Nephron progenitor cell (in vitro differentiated cells): ENCODE results near the gene TIMMDC1.

Experiments used
- DNase-seq: peaks from one replicate; pipeline ENCODE4 v3.0.0; 2021
- H3K27ac Mint-ChIP-seq: 2 replicates; pipeline ENCODE4 v1.8.0; 2021; ENCODE audit warnings: mild to moderate bottlenecking, moderate library complexity, mixed read lengths
- H3K27me3 Mint-ChIP-seq: 2 replicates; pipeline ENCODE4 v1.8.0; 2021; ENCODE audit warnings: mild to moderate bottlenecking, low read depth, mixed read lengths; ENCODE audit not compliant: poor library complexity
- H3K36me3 Mint-ChIP-seq: 2 replicates; pipeline ENCODE4 v1.8.0; 2021; ENCODE audit warnings: low read depth, mixed read lengths
- H3K4me1 Mint-ChIP-seq: 2 replicates; pipeline ENCODE4 v1.8.0; 2021; ENCODE audit warnings: mixed read lengths
- H3K4me3 Mint-ChIP-seq: 2 replicates; pipeline ENCODE4 v1.8.0; 2021; ENCODE audit warnings: mild to moderate bottlenecking, moderate library complexity, mixed read lengths
- H3K9me3 Mint-ChIP-seq: 2 replicates; pipeline ENCODE4 v1.8.0; 2021; ENCODE audit warnings: mild to moderate bottlenecking, moderate library complexity, mixed read lengths
- TF ChIP-seq, protein P1 (sequence below): fragments of 200-600 bp; sonication (generic); IDR thresholded peaks from 2 replicates; pipeline ENCODE4 v1.5.0; 2021; ENCODE audit warnings: antibody characterized with exemption

The TIMMDC1 gene

DNA sequence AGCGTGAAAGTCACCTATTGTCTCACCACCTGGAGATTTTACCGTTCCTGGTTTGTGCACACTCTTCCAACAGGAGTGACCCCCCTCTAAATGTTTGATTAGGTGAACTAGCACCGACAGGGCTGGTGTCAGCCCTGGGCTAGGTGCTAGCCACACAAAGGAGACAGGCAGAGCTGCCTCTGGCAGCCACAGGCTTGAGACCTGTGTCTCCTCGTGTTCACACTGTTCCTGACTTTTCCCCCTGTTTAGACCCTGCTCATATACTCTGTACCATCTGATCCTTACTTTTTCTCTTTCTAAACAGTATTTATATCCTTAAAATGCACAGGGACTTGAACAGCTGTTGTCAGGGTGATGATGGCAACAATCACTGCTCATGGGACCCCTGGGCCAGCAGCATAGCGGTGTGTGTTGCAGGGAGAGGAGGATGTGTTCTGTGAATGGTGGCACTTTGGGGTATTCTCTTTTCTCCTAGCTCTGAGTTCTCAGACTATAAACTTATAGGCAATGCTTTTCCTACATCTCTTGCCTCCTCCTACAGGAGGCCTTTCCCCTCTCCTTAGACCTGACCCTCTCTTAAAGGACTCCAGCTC, 55.6 kb downstream of the TIMMDC1 start:
- Mint-ChIP-seq H3K4me3 (no peak overlapping the region), H3K27ac (no peak overlapping the region), H3K27me3 (peaks cover 7% of the 10 kb centered on the region), H3K4me1 (peaks cover 5% of the 10 kb centered on the region), H3K9me3 (no peaks in the 10 kb centered on the region), H3K36me3 (no peaks in the 10 kb centered on the region)
- no peak for DNase-seq
- TF ChIP-seq, protein P1, sequence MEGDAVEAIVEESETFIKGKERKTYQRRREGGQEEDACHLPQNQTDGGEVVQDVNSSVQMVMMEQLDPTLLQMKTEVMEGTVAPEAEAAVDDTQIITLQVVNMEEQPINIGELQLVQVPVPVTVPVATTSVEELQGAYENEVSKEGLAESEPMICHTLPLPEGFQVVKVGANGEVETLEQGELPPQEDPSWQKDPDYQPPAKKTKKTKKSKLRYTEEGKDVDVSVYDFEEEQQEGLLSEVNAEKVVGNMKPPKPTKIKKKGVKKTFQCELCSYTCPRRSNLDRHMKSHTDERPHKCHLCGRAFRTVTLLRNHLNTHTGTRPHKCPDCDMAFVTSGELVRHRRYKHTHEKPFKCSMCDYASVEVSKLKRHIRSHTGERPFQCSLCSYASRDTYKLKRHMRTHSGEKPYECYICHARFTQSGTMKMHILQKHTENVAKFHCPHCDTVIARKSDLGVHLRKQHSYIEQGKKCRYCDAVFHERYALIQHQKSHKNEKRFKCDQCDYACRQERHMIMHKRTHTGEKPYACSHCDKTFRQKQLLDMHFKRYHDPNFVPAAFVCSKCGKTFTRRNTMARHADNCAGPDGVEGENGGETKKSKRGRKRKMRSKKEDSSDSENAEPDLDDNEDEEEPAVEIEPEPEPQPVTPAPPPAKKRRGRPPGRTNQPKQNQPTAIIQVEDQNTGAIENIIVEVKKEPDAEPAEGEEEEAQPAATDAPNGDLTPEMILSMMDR, result no peak

DNA sequence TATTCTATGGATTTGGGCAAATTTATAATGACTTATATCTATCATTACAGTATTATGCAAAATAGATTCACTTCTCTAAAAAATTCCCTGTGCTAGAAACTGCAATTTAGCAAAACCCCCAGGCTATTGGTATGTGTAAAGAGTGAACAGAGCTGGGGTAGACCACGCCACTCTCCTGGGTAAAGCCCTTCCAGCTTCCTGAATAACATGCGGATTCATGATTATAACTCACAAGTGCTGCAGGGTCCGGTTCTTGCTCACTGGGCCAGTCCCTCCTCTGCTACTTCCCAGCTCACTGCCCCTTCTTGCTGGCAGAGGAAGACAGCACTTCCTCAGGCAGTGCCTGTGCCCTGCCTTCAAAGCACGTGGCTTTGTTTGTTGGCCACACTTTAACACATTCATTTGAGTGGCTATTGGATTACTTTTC, 57.0 kb downstream of the TIMMDC1 start:
- no peak overlapping the region for H3K27ac Mint-ChIP-seq
- H3K36me3 Mint-ChIP-seq, result no peaks in the 10 kb centered on the region
- no peak overlapping the region for H3K4me3 Mint-ChIP-seq
- H3K27me3 Mint-ChIP-seq, result peaks cover 4% of the 10 kb centered on the region
- no peaks in the 10 kb centered on the region for H3K9me3 Mint-ChIP-seq
- DNase-seq, result no peak
- H3K4me1 Mint-ChIP-seq, result peaks cover 5% of the 10 kb centered on the region
- TF ChIP-seq, protein P1, result no peak

DNA sequence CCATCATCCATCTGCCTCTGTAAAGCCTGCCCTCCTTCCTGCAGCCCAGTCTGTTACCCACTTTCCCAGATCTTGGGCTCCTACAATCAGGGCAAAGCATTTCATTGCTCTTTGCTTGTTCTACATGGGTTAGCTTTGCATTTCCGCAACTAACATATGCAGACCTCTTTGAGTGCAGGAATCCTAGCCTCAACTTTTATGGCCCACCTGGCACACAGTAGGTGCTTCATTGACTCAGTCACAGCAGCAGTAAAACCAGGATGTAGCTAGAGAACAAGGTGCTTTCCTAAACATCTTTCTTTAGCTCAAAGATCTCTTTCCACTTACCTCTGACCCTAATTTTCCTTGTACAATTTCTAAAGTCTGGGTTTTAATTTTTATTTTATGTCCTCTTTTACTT, 57.6 kb downstream of the TIMMDC1 start:
- peaks cover 4% of the 10 kb centered on the region for H3K27me3 Mint-ChIP-seq
- H3K36me3 Mint-ChIP-seq, result no peaks in the 10 kb centered on the region
- no peak overlapping the region for H3K27ac Mint-ChIP-seq
- no peak overlapping the region for H3K4me3 Mint-ChIP-seq
- peaks cover 5% of the 10 kb centered on the region for H3K4me1 Mint-ChIP-seq
- no peak for DNase-seq
- no peaks in the 10 kb centered on the region for H3K9me3 Mint-ChIP-seq
- TF ChIP-seq, protein P1, result no peak

DNA sequence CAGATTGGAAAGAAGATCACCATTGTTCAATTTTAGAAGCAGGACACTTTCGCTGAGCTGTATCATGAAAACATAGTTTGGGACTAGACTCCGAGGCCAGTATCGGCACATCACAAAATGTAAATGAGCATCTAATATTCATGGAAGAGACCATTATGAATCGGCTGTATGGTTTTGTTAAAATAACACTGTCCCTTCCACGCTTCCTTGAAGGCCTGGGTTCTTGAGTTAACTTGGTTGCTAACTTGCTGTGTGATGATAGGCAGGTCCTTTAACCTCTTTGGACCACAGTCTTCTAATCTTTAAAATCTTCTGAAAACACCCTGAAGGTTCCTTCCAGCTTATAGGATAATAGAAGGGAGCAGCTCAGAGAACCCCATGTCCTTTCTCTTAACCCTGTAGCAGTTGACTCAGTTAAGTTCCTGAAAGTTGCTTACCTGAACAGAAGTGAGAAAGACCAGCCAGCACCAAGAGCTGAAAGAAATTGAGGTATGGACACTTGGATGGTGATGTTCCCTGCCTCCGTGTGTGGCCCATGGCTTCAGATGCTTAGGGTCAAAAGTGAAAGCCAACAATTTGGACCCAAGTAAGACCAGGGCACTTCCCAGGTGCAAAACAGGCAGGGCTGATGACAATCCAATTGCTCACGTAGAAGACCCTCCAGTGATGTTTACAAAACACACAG, 59.0 kb downstream of the TIMMDC1 start:
- Mint-ChIP-seq H3K36me3 (no peaks in the 10 kb centered on the region), H3K27me3 (peaks cover 4% of the 10 kb centered on the region), H3K4me1 (peaks cover 5% of the 10 kb centered on the region), H3K9me3 (no peaks in the 10 kb centered on the region), H3K4me3 (no peak overlapping the region), H3K27ac (no peak overlapping the region)
- TF ChIP-seq, protein P1, result no peak
- DNase-seq, result no peak

DNA sequence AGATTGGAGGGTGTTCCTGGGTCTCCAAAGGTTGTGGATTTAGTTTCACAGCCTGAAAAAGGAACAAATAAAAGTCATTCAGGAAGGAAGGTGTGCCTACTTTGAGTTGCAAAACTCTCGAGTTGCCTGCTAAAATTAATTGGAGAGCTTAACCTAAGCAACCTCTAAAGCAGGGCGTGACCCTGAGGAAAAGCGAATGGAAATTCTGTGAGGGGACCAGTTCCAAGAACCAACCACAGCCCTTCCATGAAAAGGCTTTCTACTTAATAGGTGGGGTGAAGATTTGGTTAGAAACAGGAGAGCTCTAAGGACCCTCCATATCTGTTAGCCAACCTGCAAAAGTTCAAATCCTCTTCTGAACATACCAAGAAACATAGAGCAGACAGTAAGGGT, 59.5 kb downstream of the TIMMDC1 start:
- no peaks in the 10 kb centered on the region for H3K9me3 Mint-ChIP-seq
- no peak overlapping the region for H3K27ac Mint-ChIP-seq
- peaks cover 5% of the 10 kb centered on the region for H3K4me1 Mint-ChIP-seq
- TF ChIP-seq, protein P1, result no peak
- no peaks in the 10 kb centered on the region for H3K36me3 Mint-ChIP-seq
- DNase-seq, result no peak
- H3K27me3 Mint-ChIP-seq, result peaks cover 4% of the 10 kb centered on the region
- H3K4me3 Mint-ChIP-seq, result no peak overlapping the region
